Stimulated activated CD4-positive, alpha-beta T cell treated with anti-CD3 and anti-CD28 coated beads, Interleukin-2, amount 100 ng/mL, for 24 hours (primary cell): ENCODE measurements around the gene LRPPRC.
"Not testable (repeated sequence)": the region's sequence is repeated elsewhere in the genome, so short reads cannot be mapped to it uniquely, and the experiment has no call there.

Experiments used
- DNase-seq, 2 donors: peaks; one replicate each; pipeline ENCODE4 v3.0.0-alpha.2; 2020

LRPPRC gene

GRCh38 chr2:43977677-43978375 is 18.0 kb downstream of the LRPPRC start:
- no peak for DNase-seq

- DNase-seq: no peak
These were observed 34.9 kb downstream of the LRPPRC start for GRCh38 chr2:43960921-43961320.

- DNase-seq: no peak
These were observed 37.2 kb downstream of the LRPPRC start for GRCh38 chr2:43958397-43959275.

- no peak for DNase-seq
These were observed 45.3 kb downstream of the LRPPRC start for GRCh38 chr2:43950383-43951008.

- no peak for DNase-seq
These were observed 47.4 kb downstream of the LRPPRC start for GRCh38 chr2:43948370-43948769.

DNA sequence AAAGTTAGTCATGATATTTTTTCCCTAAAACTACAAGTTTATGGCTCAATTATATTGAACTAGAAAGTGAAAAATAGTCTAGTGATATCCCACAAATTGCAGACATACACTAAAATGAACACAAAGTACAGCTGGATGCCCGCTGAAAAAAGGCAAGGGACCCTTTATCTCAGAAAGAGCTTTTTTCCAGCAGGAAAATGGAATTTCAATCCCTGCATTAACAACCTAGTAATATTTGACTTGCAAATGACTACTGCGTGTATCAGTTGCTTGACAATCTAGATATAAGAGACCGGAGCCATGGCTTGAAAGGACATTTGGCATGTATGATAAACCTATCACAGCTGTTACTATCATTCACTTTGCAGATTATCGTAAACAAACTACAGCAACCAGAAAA is 49.1 kb downstream of the LRPPRC start:
- no peak for DNase-seq

- no peak for DNase-seq
These were observed 50.4 kb downstream of the LRPPRC start for GRCh38 chr2:43945439-43945838.

DNA sequence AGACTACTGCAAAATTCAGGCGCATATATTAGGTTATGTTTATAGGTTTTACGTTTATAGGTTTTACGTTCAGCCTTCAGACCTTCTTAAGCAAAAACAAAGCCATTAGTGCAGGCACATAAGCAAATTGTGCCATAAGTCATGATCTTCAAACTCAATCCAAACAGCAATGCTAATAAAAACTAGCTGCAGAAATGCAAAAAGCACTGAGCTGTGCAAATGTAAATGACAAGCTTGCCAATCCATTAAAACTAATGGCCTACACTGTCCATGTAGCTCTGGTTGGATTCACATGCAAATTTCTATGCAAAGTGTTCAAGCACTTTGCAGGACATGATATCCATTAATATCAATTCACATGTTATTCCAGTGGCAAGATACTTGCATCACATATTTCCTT is 50.9 kb downstream of the LRPPRC start:
- DNase-seq: no peak

GRCh38 chr2:43943809-43944452 is 51.9 kb downstream of the LRPPRC start:
- DNase-seq: no peak

DNA sequence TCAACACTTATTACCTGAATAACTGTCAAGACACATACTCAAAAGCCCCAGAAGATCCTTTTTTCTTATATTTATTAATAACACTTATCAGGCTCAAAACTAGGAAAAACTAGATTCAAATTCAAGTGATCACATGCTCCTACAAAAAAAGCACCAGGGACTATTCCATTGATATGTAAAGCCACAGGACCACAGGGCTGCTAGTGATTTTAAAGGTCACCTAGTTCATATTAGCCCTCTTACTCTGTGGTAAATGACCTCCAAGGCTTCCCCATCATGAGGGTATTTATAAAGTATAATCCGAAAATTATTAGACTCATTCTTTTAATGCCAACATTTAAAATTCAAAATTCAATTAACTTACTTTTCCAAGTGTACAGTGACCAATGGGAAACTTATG is 52.5 kb downstream of the LRPPRC start:
- no peak for DNase-seq

DNA sequence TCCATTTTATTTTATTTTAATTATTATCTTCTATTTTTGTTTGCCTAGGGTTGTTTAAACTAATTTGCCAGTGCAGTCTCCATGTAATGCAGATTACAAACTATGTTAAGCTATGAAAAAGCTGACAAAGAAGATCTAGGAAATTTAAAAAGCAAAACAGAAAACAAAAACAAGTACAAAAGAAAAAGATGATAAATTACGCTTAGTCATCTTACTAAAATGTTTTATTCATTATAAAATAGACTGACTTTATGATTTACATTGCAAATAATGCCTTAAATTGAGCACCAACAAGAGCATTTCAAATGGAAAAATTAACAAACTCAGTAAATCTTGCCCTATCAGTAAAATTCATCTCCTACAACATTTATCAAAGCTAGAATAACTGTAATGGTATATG is 52.9 kb downstream of the LRPPRC start:
- DNase-seq: no peak

GRCh38 chr2:43941966-43942365 is 53.8 kb downstream of the LRPPRC start:
- no peak for DNase-seq

DNA sequence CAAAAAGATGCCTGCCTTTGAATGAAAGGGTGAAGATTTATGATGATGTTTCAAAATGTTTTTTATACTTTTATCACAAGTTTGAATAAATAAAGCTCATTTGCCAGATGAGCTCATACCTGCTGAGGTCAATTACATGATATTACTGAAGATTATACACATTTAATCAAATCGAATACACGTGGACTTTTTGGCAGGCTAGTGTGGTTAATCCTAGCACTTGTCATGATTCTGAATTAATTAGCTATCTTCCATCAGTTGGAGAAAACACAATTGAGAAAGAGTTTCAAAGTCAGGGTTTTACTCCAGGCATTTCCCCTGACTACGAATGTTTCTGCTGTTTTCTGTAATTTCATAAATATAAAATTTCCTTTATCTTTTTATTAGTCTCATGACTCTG is 54.4 kb downstream of the LRPPRC start:
- DNase-seq: no peak

DNA sequence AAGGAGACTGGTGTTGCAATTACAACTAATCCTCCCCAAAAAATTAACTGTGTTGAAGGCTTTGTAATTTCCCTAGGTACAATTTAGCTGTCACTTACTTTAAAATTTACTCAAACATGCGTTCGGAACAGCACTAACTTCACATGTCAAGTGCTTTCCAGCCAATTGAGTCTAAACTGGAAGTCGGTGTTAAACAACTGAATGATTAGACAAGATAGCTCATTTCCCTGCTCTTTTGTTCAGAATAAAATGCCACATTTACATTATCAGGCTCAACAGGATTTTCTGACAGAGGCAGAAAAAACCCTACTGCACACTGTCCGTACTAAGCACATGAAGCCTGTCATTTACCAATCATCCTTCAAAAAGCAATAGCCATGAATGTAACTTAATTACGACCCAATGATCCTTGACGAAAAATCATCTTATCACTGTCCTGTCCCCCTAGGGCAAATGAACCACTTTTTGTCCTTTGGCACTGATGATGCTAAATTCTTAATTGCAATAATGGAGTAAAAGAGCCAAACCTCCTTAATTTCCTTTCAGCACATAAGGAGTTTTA is 56.0 kb downstream of the LRPPRC start:
- DNase-seq: no peak

DNA sequence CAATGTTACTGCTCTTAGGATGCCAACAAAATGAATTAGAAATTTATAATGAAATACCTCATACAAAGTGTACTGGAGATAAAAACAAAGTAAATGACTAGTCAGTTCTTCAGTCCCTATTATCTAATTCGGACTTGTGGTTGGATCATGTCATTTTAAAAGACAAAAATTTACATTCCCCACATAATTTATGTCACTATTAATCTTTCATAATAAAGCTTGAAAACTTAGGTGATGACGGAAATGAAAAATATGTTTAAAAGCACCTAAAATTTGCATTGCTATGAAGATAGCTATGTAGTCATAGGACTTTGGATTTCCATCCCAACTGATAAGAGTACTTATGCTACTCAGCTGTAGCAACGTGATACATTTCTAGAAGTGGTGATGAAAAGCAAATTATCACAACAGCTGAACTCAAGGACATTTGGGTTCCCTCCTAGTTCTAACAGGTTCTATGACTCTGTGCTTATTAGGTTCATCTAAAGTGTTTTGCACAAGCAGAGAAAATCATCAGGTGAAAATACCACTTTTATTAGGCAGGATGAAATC is 58.4 kb downstream of the LRPPRC start:
- DNase-seq: no peak

GRCh38 chr2:43934567-43934966 is 61.2 kb downstream of the LRPPRC start:
- DNase-seq: no peak

- DNase-seq: no peak
These were observed 64.5 kb downstream of the LRPPRC start for GRCh38 chr2:43931293-43931692.

DNA sequence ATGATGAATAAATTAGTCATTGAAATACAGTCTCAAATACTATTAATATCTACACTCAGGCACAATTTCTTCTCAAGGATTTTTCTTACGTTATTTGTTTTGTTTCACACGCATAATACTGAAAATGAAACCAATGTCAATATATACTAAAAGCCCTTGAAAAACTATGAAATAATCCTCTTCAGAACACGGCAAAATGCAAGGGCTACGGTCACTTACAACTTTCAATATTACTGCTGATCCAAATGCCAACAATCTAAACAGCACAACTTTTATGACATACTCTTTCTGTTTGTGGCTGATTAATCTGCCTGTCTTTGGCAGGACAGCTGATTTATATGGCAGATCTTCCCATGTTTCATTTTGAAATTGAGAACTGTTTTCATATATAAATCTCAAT is 68.3 kb downstream of the LRPPRC start:
- DNase-seq: no peak

DNA sequence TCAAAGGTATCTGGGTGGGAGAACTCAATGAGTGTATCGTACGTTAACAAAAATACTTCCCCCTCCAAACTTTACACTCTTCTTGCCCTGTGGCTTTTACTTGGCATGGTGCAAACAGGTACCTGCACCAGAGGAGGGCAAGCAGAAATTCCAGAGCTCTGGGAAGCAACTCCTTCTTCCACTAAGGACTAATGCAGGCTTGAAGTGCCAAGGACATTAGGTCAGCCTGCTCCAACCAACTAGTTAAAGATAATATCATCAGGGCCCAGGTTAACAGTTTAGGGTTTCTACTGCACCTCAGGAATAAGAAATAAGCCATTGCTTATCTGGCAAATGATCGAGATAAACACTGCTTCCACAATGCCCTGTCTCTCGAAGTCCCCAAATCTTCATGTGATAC is 70.4 kb downstream of the LRPPRC start:
- DNase-seq: no peak

- no peak for DNase-seq
These were observed 71.3 kb downstream of the LRPPRC start for GRCh38 chr2:43924463-43924862.

GRCh38 chr2:43911136-43911790 is 84.5 kb downstream of the LRPPRC start:
- DNase-seq: not testable (repeated sequence)

DNA sequence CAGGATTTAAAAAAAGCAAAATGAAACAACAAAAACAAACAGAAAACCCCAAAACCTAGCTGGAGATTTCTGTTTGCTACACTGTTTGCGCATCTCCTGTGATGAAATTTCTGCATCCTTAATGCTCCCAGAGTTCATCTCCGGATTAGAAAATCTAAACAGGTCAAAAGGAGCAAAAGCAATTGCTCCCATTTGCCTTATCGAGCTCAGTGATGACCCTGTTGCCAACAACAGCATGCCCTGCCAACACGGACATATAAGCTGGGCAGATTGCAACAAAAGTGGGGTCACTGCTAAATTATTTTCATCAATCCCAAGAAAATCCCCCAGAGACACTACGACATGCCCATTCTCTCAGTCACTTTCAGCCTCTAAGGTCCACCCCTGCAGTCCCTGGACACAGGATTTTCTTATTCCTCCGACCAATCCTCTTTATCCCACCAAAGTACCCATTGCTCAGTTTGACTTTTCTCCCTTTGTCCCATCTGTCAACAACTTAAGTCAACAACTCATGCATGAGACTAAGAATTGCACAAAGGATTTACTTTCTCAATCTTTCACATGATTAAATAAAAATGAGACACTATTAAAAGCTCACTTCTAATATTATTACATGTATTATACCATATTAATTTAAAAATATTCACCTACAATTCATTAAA is 89.2 kb downstream of the LRPPRC start:
- DNase-seq: no peak
